GM21381 (cell line): ENCODE results near the gene MASP2.
"Not testable (repeated sequence)": the region's sequence is repeated elsewhere in the genome, so short reads cannot be mapped to it uniquely, and the experiment has no call there.

ENCODE experiments used
- ATAC-seq: cut with Tn5 transposase; IDR thresholded peaks from one replicate; pipeline ENCODE4 v1.9.1; 2021; ENCODE audit warnings: mild to moderate bottlenecking, moderate library complexity; ENCODE audit not compliant: unreplicated experiment

Gene MASP2

DNA sequence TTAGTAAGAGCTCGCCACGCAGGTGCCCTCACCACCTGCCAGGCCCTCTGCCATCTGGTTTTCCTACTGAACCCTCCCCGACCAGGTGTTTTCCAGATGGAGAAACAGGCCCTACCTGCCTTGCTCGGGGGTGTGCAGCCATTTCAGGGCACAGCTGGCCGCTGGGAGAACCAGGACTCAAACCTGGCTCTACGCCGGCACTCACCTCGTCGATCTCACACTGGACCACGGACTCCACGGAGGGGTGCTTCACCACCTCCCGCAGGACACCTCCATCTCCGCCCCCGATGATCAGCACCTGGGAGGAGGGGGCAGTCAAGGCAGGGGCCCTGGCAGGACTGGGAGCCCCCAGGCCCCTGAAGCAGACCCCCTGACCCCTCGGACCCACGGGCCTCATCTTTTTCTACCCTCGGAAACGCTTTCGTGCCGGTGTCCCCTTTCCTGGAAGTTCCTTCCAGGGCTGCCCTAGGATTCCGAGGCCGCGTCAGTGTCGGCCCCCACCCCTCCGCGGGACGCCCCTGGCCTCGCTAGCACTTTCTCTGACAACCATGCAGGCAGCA is 11.6 kb upstream of the MASP2 start:
- ATAC-seq: no peak

DNA sequence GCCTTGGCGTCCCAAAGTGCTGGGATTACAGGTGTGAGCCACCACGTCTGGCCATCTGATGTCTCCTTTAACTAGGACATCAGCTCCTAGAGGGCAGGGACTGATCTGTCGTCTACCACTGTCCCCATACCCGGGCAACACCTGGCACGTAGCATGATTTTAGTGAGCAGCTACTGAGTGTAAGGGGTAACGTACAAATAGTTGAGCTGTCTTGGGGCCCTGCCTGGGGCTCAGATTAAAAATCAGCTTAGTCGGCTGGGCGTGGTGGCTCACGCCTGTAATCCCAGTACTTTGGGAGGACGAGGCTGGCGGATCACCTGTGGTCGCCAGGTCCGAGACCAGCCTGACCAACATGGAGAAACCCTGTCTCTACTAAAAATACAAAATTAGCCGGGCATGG is 11.0 kb upstream of the MASP2 start:
- no peak for ATAC-seq

DNA sequence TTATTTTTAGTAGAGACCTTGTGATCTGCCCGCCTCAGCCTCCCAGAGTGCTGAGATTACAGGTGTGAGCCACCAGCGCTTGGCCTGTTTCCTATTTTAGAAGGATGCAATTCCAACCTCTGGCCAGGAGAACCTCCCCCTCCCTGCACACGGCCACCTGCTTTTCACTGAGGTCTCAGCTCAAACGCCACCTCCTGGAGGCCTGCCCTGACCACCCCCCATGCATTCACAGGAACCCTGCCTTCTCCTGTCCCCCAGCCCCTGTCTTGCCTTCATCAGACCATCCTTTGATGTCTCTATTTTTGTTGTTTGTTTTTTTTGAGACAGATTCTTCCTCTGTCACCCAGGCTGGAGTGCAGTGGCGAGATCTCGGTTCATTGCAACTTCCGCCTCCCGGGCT is 10.4 kb upstream of the MASP2 start:
- ATAC-seq: no peak

DNA sequence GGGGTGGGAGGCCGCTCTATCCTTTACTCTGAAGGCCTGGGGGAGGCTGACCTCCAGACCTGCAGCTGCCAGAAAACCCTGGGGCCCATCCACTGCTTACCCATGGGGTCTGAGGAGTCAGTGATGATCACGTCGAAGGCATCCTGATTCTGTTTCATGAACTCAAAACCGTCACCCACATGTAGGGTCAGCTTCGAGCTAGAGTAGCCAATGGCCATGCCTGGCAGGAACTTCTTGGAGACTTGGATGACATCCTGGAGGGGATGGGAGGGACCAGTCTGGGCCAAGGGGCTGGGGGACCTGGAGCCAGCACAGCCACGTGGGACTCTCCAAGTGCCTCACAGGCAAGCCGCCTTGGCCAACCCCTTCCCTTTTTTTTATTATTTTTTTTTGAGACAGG is 9.5 kb upstream of the MASP2 start:
- no peak for ATAC-seq

DNA sequence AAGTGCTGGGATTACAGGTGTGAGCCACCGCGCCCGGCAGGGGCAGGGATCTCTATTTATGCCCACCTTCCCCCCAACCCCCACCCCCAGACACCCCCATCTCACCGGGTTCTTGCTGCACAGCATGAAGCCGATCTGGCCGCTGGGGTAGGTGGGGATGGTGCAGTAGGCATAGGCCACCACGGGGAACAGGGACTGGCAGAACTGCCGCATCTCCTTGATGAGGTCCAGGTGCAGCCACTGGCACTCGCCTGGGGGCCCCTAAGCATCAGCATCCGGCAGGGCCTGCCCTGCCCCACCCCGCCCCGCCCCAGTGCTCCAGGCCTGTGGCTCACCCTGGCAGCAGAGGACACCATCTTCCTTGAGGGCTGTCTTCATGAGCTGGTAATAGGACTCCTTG is 8.6 kb upstream of the MASP2 start:
- no peak for ATAC-seq

DNA sequence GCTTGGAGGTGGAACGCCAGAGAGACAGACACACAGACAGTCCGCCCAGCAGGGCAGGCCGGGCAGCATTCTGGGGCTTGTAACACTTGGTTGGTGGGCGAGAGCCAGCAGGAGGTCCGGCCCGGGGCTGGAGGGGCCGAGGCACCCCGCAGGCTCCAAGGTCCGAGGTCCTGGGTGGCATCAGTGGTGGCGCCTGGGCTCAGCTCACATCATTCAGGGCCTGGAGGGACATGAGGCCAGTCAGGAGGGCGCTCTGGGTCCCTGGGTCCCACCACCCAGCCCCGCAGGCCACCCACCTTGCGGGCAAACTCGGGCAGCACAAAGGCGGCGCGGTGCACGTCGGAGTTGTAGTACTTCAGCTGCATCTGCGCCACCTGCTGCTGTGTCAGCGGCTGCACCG is 7.6 kb upstream of the MASP2 start:
- ATAC-seq: no peak

DNA sequence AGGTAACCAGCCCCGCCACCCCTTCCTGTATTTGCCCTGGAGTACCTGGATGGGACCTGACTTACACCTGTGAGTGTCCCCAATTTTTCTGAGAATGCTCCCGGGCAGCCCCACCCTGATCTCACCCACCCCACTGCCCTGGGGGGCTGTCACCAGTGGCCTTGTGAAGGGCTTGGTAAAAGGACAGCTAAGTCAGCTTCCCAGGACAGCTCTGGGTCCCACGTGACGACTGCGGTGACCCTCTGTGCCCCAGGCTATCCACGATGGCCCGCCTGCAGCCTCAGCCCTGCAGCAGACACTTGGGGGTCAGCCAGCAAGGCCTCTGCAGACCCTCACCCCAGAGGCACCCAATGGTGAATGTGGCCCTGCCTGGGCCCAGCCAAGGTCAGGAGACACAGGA is 7.1 kb upstream of the MASP2 start:
- no peak for ATAC-seq

DNA sequence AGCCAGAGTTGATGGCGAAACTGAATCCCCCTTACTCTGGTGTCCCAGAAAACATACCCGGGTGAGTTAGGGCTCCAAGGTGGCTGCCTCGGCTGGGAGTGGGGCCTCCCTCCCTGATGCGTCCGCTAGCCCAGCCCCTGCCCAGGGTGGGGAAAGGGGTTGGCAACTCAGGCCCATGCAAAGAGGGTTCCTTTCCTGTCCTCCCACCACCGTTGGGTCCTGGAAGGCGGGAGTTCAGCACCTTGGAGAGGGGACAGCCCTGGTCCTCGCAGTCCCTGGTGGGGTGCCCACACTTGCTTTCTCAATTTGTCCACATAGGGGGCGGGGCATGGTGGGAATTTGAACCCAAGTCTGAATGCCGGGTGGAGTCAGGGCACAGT is 6.7 kb upstream of the MASP2 start:
- ATAC-seq: no peak

DNA sequence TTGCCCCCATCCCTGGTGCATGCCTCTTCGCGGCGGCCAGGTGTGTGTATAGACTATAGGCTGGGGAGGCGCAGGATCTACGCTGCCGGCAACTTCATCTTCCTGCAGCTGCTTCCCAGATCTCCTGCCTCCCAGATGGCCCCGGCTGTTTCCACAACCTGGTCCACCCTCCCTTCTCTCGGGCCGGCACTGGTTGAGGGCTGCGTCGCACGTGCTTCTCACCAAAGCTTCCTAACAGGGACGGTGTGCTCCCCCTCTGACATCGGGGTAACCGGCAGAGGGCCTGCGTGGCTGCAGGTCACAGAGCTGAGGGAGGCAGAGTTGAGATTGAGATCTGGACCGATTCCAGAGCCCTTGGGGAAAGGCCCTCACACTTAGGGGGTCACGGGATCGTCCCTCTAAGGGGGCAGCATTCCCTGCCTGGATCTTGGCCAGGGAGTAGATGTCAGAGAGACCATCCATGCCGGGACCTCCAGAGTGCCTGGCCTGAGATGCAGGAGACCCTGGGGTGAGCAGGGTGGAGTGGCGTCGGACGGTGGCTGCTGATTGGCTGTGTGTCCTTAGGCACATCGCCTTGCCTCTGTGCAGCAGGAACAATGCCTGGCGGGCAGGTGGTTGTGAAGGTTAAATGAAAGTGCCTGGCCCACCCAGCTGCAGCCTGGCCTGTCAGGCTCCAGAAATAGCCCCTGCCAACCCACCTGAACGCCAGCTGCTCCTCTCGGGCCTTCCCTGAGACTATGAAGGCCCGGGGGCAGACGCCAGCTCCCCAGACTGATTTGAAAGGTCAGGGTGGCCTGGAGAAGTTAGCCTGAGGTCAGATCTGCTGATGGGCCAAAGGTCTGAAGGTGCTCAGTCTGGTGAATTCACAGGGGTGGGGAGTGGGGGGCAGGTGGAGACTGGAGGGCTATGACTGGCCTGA is 6.1 kb upstream of the MASP2 start:
- ATAC-seq: no peak

DNA sequence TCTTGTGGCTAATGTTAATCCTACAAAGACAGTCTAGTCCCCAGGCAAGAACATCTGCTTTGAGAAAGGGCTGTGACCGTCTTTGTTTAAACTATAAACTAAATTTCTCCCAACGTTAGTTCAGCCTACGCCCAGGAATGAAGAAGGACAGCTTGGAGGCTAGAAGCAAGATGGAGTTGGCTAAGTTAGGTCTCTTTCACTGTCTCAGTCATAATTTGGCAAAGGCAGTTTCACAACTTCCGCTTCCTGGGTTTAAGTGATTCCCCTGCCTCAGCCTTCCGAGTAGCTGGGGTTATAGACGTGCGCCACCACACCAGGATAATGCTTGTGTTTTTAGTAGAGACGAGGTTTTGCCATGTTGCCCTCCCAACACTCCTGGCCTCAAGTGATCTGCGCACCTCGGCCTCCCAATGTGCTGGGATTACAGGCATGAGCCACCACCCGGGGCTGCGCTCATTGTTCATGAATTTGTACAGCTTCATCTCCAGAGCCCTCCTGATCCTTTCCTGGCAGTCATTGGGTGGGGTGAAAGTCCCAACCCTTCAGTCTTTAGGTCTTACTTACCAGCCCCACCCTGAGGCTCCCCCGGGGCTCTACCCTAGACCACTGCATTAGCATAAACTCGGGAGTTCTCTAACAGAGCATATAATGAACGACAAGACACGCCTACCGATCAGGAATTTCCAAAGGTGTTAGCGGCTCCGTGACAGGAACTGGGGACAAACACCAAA is 4.9 kb upstream of the MASP2 start:
- ATAC-seq: no peak

DNA sequence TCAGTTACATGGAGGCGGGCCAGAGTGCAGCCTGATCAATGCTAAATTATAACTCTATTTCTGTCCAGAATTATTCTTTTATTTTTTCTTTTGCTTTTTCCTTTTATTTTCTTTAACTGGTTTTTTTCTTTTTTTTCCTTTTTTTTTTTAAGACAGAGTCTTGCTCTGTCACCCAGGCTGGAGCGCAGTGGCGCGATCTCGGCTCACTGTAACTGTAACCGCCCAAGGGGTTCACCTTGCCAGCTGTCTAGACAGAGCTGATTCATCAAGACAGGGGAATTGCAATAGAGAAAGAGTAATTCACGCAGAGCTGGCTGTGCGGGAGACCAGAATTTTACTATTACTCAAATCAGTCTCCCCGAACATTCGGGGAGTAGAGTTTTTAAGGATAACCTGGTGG is 4.1 kb upstream of the MASP2 start:
- not testable (repeated sequence) for ATAC-seq

DNA sequence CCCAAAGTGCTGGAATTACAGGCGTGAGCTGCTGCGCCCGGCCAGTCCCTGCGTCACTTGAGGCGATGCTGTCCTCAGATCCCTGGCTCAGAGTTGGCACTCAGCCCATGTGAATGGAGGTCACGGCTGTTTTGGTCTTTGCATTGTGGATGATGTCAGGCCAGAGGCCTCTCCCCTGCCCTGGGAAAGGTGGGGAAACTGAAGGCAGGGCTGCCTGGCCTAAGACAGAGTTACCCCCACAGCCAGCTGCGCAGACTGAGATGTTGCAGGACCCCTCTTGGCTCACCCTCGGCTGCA is 821 bp downstream of the MASP2 start:
- no peak for ATAC-seq

DNA sequence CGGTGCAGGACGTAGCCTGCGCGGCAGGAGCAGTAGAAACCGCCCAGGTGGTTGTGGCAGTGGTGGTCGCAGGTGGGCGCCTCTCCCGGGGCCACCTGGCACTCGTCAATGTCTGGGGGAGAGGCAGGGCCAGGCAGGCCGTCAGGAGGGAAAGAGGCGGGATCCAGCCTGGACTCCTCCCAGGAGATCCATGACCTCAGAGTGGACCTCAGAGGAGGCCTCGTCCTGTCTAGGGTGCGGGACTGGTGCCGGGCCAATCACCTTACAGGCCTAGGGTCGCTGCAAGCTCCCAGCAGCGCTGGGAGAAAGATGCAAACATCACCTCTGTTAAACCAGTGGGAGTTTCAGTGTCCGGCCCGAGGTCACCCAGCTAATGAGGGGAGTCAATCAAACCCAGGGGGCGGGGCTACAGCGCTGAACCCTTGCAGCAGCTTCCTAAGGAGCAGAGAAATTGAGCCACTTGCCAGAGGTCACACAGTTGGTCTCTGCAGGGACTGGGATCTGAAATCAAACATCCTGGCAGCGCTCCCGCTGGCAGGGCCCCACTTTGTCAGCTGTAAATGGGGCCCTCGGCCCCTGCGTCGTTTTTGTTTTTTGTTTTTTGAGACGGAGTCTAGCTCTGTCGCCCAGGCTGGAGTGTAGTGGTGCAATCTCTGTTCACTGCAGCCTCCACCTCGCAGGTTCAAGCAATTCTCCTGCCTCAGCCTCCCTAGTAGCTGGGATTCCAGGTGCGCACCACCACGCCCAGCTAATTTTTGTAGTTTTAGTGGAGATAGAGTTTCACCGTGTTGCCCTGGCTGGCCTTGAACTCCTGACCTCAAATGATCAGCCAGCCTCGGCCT is 1.4 kb downstream of the MASP2 start:
- ATAC-seq: no peak

DNA sequence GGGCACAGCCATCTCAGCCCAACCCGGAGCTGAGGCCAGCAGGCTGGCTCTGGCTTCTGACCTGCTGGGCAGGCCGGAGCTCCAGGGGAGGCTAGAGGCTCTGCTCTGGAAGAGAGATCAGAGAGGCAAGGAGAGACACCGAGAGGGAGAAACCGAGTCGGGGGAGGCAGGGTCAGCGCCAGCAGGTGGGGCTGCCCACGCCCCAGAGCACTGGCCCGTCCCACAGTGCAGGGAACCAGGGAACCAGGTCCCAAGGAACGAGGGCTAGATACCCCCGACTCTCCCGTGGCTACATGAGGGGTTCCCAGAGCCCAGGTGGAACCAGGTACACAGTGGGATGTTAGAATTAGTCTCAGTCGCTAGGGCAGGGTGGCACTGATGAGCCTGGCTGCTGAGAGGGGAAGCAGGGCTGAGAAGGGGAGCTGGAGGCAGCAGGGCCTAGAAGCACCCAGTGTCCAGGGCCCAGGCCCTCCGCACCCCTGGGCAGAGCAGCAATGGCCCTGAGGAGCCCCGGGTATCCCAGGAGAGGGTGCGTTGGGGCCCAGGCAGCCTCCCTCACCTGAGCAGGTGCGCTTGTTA is 2.1 kb downstream of the MASP2 start:
- ATAC-seq: no peak

DNA sequence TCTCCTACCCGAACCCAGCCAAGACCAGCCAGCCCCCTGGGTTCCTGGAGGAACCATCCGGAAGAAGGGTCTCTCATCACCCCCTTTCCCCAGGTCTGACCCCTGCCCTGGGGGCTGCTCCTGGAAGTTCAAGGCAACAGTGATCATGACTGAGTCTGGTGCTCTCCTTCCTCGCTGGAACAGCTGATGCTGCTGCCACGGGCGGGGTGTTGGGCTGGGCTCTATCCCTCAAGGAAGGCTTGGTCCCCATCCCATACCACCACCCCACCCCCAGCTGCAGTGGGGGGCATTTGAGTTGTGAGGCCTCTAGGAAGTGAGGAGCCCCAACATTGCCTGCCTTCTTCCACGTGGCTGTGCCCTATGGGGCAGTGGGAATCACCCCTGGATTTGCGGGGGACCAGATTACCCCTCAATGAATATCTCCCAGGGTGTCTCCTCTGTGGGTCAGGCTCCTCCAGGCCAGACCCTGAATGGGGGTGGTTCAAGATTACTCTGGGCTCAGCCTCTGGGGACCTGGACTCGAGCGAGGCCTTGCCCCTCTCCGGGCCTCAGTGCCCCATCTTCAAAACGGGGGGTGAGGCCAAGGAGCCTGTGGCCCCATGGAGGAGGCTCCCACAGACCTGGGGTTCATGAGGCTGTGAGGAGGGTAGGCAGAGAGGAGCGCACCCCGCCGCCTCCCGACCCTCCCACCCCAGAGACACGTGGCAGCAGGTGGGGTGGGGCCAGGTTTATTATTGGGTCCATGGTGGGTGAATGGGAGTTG is 2.8 kb downstream of the MASP2 start:
- ATAC-seq: no peak

DNA sequence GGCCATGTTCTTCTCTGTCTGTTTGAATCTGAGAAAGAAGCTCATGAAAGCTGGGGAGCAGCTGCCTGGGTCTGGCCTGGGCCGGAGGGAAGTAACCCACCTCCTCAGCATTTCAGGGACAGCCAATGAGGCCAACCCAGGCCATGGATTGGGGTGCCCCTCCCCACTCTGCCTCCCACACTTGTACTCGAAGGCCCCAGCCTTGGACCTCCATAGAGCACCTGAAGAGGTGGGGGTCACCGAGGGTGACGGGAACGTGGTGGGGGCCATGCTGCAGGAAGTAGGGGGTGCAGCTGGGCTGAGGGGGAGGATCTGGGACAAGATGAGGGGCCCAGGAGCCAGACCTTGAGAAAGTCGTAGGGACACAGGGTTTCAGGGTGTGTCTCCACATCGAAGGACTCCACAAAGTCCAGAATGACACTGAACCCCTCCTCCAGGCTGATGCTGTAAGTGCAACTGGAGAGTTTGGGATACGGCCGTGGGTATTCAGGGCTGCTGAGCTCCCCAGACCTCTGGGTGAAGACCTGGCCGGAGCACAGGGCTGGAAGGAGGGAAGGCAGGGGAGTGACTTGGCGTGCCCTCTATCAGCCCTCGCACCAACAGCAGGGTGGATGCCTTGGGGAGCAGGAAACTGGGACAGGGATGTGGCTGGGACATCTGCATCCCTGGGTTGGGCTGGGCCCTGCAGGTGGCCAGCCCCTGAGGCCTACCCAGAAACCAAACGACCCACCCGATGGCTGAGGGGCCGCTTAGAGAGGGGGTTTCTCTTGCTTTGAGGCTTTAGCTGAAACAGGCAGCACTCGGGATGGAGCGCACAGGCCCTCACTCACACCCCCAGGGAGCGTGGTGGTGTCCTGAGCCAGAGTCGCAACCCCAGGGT is 3.8 kb downstream of the MASP2 start:
- no peak for ATAC-seq

DNA sequence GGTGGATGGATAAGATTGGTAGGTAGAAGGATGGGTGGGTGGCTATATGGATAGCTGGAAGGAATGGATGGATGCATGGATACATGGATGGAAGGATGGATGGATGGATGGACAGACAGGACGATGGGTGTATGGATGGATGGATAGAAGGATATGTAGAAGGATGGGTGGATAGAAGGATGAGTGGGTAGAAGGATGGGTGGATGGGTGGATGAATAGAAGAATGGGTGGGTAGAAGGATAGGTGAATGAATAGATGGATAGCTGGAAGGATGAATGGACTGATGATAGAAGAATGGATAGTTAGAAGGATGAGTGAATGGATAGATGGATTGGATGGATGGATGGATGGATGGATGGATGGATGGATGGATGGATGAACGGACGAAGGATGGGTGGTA is 5.0 kb downstream of the MASP2 start:
- no peak for ATAC-seq

DNA sequence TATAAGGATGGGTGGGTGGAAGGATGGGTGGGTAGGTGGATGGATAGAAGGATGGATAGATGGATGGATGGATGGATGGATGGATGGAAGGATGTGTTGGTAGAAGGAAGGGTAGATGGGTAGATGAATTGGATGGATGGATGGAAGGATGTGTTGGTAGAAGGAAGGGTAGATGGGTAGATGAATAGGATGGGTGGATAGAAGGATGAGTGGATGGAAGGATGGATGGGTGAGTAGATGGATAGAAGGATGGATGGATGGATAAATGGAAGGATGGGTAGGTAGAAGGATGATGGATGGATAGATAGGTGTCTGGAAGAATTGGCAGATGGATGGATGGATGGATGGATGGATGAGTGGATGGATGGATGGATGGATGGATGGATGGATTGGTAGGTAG is 6.0 kb downstream of the MASP2 start:
- ATAC-seq: no peak

DNA sequence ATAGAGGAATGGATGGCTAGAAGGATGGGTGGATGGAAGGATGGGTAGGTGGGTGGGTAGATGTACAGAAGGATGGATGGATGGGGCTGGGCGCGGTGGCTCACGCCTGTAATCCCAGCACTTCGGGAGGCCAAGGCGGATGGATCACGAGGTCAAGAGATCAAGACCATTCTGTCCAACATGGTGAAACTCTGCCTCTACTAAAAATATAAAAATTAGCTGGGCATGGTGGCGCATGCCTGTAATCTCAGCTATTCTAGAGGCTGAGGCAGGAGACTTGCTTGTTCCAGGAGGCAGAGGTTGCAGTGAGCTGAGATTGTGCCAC is 7.0 kb downstream of the MASP2 start:
- not testable (repeated sequence) for ATAC-seq
